ENCODE results near the gene ABHD2. TPM values are rescaled to one million over a fixed set of nuclear protein-coding genes. Genes with fewer than 3 reads are reported as not detected.

Gene ABHD2
- total RNA-seq, 1 experiment from 2014 or later: 29.7 TPM

GRCh38 chr15:89225588-89225987, 137.3 kb downstream of the ABHD2 start:
- no peaks in the 10 kb centered on the region for H3K36me3 Mint-ChIP-seq
- peaks cover 3% of the 10 kb centered on the region for H3K27me3 Mint-ChIP-seq (ENCODE audit: low read depth)
- no peak for ATAC-seq
- H3K4me1 Mint-ChIP-seq: peaks cover 3% of the 10 kb centered on the region; the same call in 1 of the 2 replicates
- no peak for DNase-seq (ENCODE audit: low spot score)
- CTCF ChIA-PET: interaction anchor here (2.6 kb wide), 1 partner anchor 19 kb away, joined by 15 read pairs; no protein-coding TSS in a partner anchor
- POLR2A ChIA-PET: no interaction called here
- TF ChIP-seq EMX1 (CRISPR knock-in tag; IDR thresholded peaks at IDR 0.05) (no peak), CBFB (CRISPR knock-in tag; IDR thresholded peaks at IDR 0.05; ENCODE audit: low read depth) (no peak), MXD4 (CRISPR knock-in tag; IDR thresholded peaks at IDR 0.05; ENCODE audit: borderline replicate concordance) (no peak), NFATC4 (CRISPR knock-in tag; IDR thresholded peaks at IDR 0.05) (no peak), ZNF423 (CRISPR knock-in tag; IDR thresholded peaks at IDR 0.05) (no peak), STAT6 (CRISPR knock-in tag; conservative IDR thresholded peaks at IDR 0.05; ENCODE audit: low read depth) (no peak), AFF4 (CRISPR knock-in tag; IDR thresholded peaks at IDR 0.05; ENCODE audit: borderline replicate concordance) (no peak), ETV6 (CRISPR knock-in tag; IDR thresholded peaks at IDR 0.05) (no peak), FOXP4 (CRISPR knock-in tag; IDR thresholded peaks at IDR 0.05) (no peak), SMAD3 (CRISPR knock-in tag; IDR thresholded peaks at IDR 0.05; ENCODE audit: borderline replicate concordance) (no peak), NR2C2 (CRISPR knock-in tag; IDR thresholded peaks at IDR 0.05) (no peak), GRHL2 (CRISPR knock-in tag; IDR thresholded peaks at IDR 0.05; ENCODE audit: insufficient replicate concordance, severe bottlenecking) (no peak), OVOL2 (CRISPR knock-in tag; IDR thresholded peaks at IDR 0.05; ENCODE audit: borderline replicate concordance) (no peak), NR3C1 (CRISPR knock-in tag; conservative IDR thresholded peaks at IDR 0.05; ENCODE audit: low read depth) (no peak), TP53 (CRISPR knock-in tag; IDR thresholded peaks at IDR 0.05) (no peak), ZNF121 (CRISPR knock-in tag; IDR thresholded peaks at IDR 0.05) (no peak), ZNF317 (CRISPR knock-in tag; IDR thresholded peaks at IDR 0.05; ENCODE audit: borderline replicate concordance, low read depth) (no peak), ERG (CRISPR knock-in tag; IDR thresholded peaks at IDR 0.05) (no peak)
- H3K4me3 Mint-ChIP-seq: no peak overlapping the region
- H3K27ac Mint-ChIP-seq: no peak overlapping the region
- no peaks in the 10 kb centered on the region for H3K9me3 Mint-ChIP-seq
